ENCODE data around the gene METTL22.

The METTL22 gene

GRCh38 chr16:8660841-8661301, 39.4 kb downstream of the METTL22 start:
- no peak overlapping the region for H3K4me3 ChIP-seq (ENCODE audit: low read depth, low read length)

DNA sequence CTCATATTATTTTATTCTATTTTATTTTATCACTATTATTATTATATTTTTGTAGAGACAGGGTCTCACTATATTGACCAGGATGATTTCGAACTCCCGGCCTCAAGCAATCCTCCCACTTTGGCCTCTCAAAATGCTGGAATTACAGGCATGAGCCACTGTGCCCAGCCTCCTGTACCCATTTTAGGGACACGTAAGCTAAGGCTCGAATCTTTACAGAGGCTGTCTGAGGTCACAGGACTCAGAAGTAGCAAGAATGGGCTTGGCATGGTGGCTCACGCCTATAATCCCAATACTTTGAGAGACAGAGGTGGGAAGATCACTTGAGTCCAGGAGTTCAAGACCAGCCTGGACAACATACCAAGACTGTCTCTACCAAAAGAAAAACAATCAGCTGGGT, 40.2 kb downstream of the METTL22 start:
- H3K4me3 ChIP-seq (ENCODE audit: low read depth, low read length), result no peak overlapping the region
- no peak for DNase-seq (ENCODE audit: low read depth)
- TF ChIP-seq CTCF (IDR thresholded peaks at IDR 0.05; ENCODE audit: control insufficient read depth, extremely low read depth, insufficient read depth), result no peak

More at GRCh38 chr16:8660841-8661301, 39.4 kb downstream of the METTL22 start:
- DNase-seq (ENCODE audit: low read depth), result peak; percentile 45
- peak; percentile 77 for TF ChIP-seq CTCF (IDR thresholded peaks at IDR 0.05; ENCODE audit: control insufficient read depth, extremely low read depth, insufficient read depth)

- TF ChIP-seq CTCF (IDR thresholded peaks at IDR 0.05; ENCODE audit: control insufficient read depth, extremely low read depth, insufficient read depth), result no peak
These were observed 41.9 kb downstream of the METTL22 start for GRCh38 chr16:8663192-8664089.

GRCh38 chr16:8665529-8665928, 44.0 kb downstream of the METTL22 start:
- TF ChIP-seq CTCF (IDR thresholded peaks at IDR 0.05; ENCODE audit: control insufficient read depth, extremely low read depth, insufficient read depth), result no peak
- no peak for DNase-seq (ENCODE audit: low read depth)
- no peak overlapping the region for H3K4me3 ChIP-seq (ENCODE audit: low read depth, low read length)

More at GRCh38 chr16:8663192-8664089, 41.9 kb downstream of the METTL22 start:
- H3K4me3 ChIP-seq (ENCODE audit: low read depth, low read length), result no peak overlapping the region
- no peak for DNase-seq (ENCODE audit: low read depth)

GRCh38 chr16:8667492-8667891, 46.0 kb downstream of the METTL22 start:
- no peak for TF ChIP-seq CTCF (IDR thresholded peaks at IDR 0.05; ENCODE audit: control insufficient read depth, extremely low read depth, insufficient read depth)
- DNase-seq (ENCODE audit: low read depth), result no peak
- H3K4me3 ChIP-seq (ENCODE audit: low read depth, low read length), result no peak overlapping the region

- no peak for DNase-seq (ENCODE audit: low read depth)
- TF ChIP-seq CTCF (IDR thresholded peaks at IDR 0.05; ENCODE audit: control insufficient read depth, extremely low read depth, insufficient read depth), result no peak
- no peak overlapping the region for H3K4me3 ChIP-seq (ENCODE audit: low read depth, low read length)
These were observed 46.6 kb downstream of the METTL22 start for GRCh38 chr16:8668113-8668512.

Data from LNCaP clone FGC (cell line).